PC-3 (cell line): ENCODE results near the gene PLEKHG3. TPM values are rescaled to one million over a fixed set of nuclear protein-coding genes. Genes with fewer than 3 reads are reported as not detected.

Experiments used
- ATAC-seq: fragments of 200-7000 bp; cut with Tn5 transposase; 2 replicates; pipeline ENCODE4 v1.9.1; 2020; ENCODE audit warnings: mild to moderate bottlenecking, moderate library complexity
- BruUV-seq: library from RNA; stranded (reverse); fragments of 400-500 nt; replicated peaks from 2 replicates; lab custom pipeline; 2021; lab: Mats Ljungman, UMichigan
- CTCF ChIA-PET: fragments of 300-600 bp; sonication (Branson Sonifier 250); formaldehyde crosslinking; loops from one replicate; lab custom pipeline; 2022; ENCODE audit warnings: antibody characterized with exemption; lab: Charles Lee
- POLR2A ChIA-PET: fragments of 300-600 bp; sonication (Branson Sonifier 250); formaldehyde crosslinking; loops from one replicate; lab custom pipeline; 2022; ENCODE audit warnings: antibody characterized with exemption; ENCODE audit not compliant: unreplicated experiment; lab: Charles Lee
- DNase-seq: peaks from one replicate; pipeline ENCODE4 v3.0.0-alpha.2; 2015
- H2AFZ ChIP-seq: fragments of 300-600 bp; sonication (generic); 2 replicates; pipeline ENCODE4 v1.6.0; 2016; ENCODE audit warnings: antibody characterized with exemption, low read length
- H3F3A ChIP-seq: fragments of 300-600 bp; sonication (generic); one replicate; pipeline ENCODE4 v1.6.0; 2017; ENCODE audit warnings: antibody characterized with exemption, low read length, control low read depth, mild to moderate bottlenecking; ENCODE audit not compliant: unreplicated experiment
- H3K27ac ChIP-seq: fragments of 300-600 bp; sonication (generic); 2 replicates; pipeline ENCODE4 v1.5.1; 2016; ENCODE audit warnings: mild to moderate bottlenecking, low read length
- H3K27me3 ChIP-seq: fragments of 300-600 bp; sonication (generic); 2 replicates; pipeline ENCODE4 v1.6.1; 2016; ENCODE audit warnings: low read length, mixed read lengths
- H3K36me3 ChIP-seq: fragments of 300-600 bp; sonication (generic); 2 replicates; pipeline ENCODE4 v1.6.1; 2016; ENCODE audit warnings: low read depth, mixed run types, low read length, mixed read lengths
- H3K4me1 ChIP-seq: fragments of 300-600 bp; sonication (generic); 2 replicates; pipeline ENCODE4 v1.5.1; 2016; ENCODE audit warnings: low read length; ENCODE audit not compliant: insufficient read depth
- H3K4me2 ChIP-seq: fragments of 300-600 bp; sonication (generic); 2 replicates; pipeline ENCODE4 v1.6.0; 2016; ENCODE audit warnings: low read length
- H3K4me3 ChIP-seq: fragments of 300-600 bp; sonication (generic); 2 replicates; pipeline ENCODE4 v1.5.1; 2016; ENCODE audit warnings: mild to moderate bottlenecking, low read length, mixed read lengths
- H3K79me2 ChIP-seq: fragments of 300-600 bp; sonication (generic); 2 replicates; pipeline ENCODE4 v1.6.1; 2017; ENCODE audit warnings: low read length, mixed read lengths
- H3K9ac ChIP-seq: fragments of 300-600 bp; sonication (generic); 2 replicates; pipeline ENCODE4 v1.6.0; 2016; ENCODE audit warnings: mild to moderate bottlenecking, low read length
- H3K9me2 ChIP-seq: fragments of 300-600 bp; sonication (generic); replicated peaks from 2 replicates; pipeline ENCODE4 v1.6.1; 2016; ENCODE audit warnings: mixed run types, low read length, mixed read lengths
- H3K9me3 ChIP-seq: fragments of 300-600 bp; sonication (generic); 2 replicates; pipeline ENCODE4 v1.6.1; 2016; ENCODE audit warnings: low read length, mixed read lengths
- H4K20me1 ChIP-seq: fragments of 300-600 bp; sonication (generic); 2 replicates; pipeline ENCODE4 v1.6.1; 2016; ENCODE audit warnings: low read length, mixed read lengths
- EZH2 ChIP-seq: fragments of 300-600 bp; sonication (generic); IDR thresholded peaks from one replicate; pipeline ENCODE4 v1.6.1; 2017; ENCODE audit warnings: antibody characterized with exemption, mild to moderate bottlenecking, low read length; ENCODE audit not compliant: unreplicated experiment
- EZH2phosphoT487 ChIP-seq: fragments of 300-600 bp; sonication (generic); IDR thresholded peaks from 2 replicates; pipeline ENCODE4 v1.6.1; 2018; ENCODE audit warnings: mild to moderate bottlenecking, antibody characterized with exemption, low read length, borderline replicate concordance
- intact Hi-C: fragments of 100-400 bp; cut with micrococcal nuclease; formaldehyde crosslinking; loops from 2 replicates; pipeline ENCODE4 v1.9.0; 2023
- total RNA-seq: library from RNA; depleted of rRNA; stranded (reverse); fragments of >200 nt; gene quantifications from 2 replicates; pipeline ENCODE4 v1.2.3, GENCODE V29; 2014
- TF ChIP-seq, protein P1 (sequence below): fragments of 300-600 bp; sonication (generic); conservative IDR thresholded peaks from 2 replicates; pipeline ENCODE4 v1.5.1; 2017; ENCODE audit warnings: antibody characterized with exemption, low read depth, mild to moderate bottlenecking, low read length

Gene PLEKHG3
- total RNA-seq, 1 experiment from 2014 or later: 49.6 TPM

DNA sequence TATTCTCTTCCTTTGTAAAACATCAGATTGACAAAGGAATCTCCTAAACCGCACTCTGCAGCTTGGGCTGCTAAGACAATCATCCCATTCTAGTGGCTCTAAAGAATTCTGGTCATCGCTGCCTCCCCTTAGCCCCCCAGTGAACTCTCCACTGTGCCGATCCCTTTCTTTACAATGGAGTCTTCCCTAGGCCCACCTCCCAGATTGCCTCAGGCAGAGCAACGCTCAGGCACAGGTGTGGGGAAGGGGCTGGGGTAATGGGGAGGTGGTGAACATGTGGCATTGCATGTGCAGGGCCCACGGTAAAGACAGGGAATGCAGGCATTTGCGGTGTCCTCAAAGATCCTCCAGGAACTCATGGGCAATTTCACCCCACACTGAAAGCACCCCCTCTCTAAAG, 86.3 kb downstream of the PLEKHG3 start:
- peaks cover 9% of the 10 kb centered on the region for H3K4me1 ChIP-seq
- no peak for TF ChIP-seq EZH2phosphoT487
- TF ChIP-seq, protein P1, sequence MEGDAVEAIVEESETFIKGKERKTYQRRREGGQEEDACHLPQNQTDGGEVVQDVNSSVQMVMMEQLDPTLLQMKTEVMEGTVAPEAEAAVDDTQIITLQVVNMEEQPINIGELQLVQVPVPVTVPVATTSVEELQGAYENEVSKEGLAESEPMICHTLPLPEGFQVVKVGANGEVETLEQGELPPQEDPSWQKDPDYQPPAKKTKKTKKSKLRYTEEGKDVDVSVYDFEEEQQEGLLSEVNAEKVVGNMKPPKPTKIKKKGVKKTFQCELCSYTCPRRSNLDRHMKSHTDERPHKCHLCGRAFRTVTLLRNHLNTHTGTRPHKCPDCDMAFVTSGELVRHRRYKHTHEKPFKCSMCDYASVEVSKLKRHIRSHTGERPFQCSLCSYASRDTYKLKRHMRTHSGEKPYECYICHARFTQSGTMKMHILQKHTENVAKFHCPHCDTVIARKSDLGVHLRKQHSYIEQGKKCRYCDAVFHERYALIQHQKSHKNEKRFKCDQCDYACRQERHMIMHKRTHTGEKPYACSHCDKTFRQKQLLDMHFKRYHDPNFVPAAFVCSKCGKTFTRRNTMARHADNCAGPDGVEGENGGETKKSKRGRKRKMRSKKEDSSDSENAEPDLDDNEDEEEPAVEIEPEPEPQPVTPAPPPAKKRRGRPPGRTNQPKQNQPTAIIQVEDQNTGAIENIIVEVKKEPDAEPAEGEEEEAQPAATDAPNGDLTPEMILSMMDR: no peak
- no peak for TF ChIP-seq EZH2
- no peaks in the 10 kb centered on the region for H3K79me2 ChIP-seq
- ATAC-seq (no peak), DNase-seq (no peak)
- no peak overlapping the region for H3K27ac ChIP-seq
- BruUV-seq: no TSS peak
- POLR2A ChIA-PET: no interaction called here
- no peaks in the 10 kb centered on the region for H4K20me1 ChIP-seq
- no peaks in the 10 kb centered on the region for H3K9me3 ChIP-seq
- no peaks in the 10 kb centered on the region for H3F3A ChIP-seq
- no peaks in the 10 kb centered on the region for H3K27me3 ChIP-seq
- no peaks in the 10 kb centered on the region for H3K9me2 ChIP-seq
- CTCF ChIA-PET: no interaction called here
- no peak overlapping the region for H3K4me2 ChIP-seq
- H3K4me3 ChIP-seq: no peak overlapping the region
- intact Hi-C loops: no loop called here
- no peak overlapping the region for H3K9ac ChIP-seq
- no peak overlapping the region for H2AFZ ChIP-seq
- no peaks in the 10 kb centered on the region for H3K36me3 ChIP-seq

- Histone ChIP-seq H3F3A (no peaks in the 10 kb centered on the region), H3K9ac (no peak overlapping the region), H4K20me1 (no peaks in the 10 kb centered on the region), H3K79me2 (no peaks in the 10 kb centered on the region), H3K9me2 (no peaks in the 10 kb centered on the region), H3K9me3 (no peaks in the 10 kb centered on the region), H3K4me1 (peaks cover 9% of the 10 kb centered on the region), H3K4me3 (no peak overlapping the region), H3K27me3 (no peaks in the 10 kb centered on the region), H3K27ac (no peak overlapping the region), H3K36me3 (no peaks in the 10 kb centered on the region), H2AFZ (no peak overlapping the region), H3K4me2 (no peak overlapping the region)
- TF ChIP-seq, protein P1: no peak
- TF ChIP-seq EZH2phosphoT487 (no peak), EZH2 (no peak)
- CTCF ChIA-PET: no interaction called here
- POLR2A ChIA-PET: interaction anchor here (0.7 kb wide), 1 partner anchor 14 kb away, joined by 4 read pairs; no protein-coding TSS in a partner anchor
- no TSS peak for BruUV-seq
- intact Hi-C loops: no loop called here
- ATAC-seq: no peak
- no peak for DNase-seq
These were observed 88.0 kb downstream of the PLEKHG3 start for GRCh38 chr14:64792231-64792630.

DNA sequence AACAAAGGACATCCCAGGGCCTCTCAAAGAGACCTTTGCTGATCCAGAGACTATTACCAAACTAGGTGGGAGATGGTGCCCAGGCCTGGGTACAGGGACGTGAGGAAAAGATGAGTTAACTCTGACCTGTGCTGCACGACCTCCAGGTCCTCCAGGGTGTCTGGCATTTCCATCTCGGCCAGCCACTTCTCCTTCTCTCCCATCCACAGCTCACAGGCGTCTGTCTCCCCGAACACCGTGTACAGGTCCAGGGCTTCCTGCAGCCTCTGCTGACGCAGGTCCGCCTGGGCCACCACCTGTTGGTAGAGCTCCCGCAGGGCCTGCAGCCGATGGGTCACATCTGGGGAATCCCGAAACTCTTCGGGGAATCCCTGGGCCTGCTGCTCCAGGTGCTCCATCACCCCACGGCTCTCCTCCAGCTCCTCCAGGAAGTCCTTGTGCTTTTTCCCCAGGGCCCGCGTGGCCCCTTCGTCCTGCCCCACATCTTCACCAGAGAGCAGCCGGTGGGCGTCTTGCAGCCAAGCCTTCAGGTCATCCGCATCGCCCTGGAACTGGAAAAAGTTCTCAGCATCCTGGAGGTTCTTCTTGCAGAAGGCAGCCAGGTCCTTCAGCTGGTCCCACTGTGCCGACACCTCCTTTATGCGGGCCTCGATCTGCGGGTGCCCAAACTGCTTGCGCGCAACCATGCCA, 88.8 kb downstream of the PLEKHG3 start:
- Histone ChIP-seq H3K4me2 (no peak overlapping the region), H3K4me1 (peaks cover 9% of the 10 kb centered on the region), H3K79me2 (no peaks in the 10 kb centered on the region), H3K27me3 (no peaks in the 10 kb centered on the region), H3K27ac (no peak overlapping the region), H3K4me3 (no peak overlapping the region), H2AFZ (no peak overlapping the region), H4K20me1 (no peaks in the 10 kb centered on the region), H3K9me3 (no peaks in the 10 kb centered on the region), H3F3A (no peaks in the 10 kb centered on the region), H3K9ac (no peak overlapping the region), H3K36me3 (no peaks in the 10 kb centered on the region), H3K9me2 (no peaks in the 10 kb centered on the region)
- TF ChIP-seq, protein P1: no peak
- TF ChIP-seq EZH2: no peak
- DNase-seq: no peak
- no TSS peak for BruUV-seq
- ChIA-PET POLR2A (interaction anchor here (0.7 kb wide), 1 partner anchor 14 kb away, joined by 4 read pairs; no protein-coding TSS in a partner anchor), CTCF (interaction anchor here (0.6 kb wide), 1 partner anchor 253 kb away, joined by 3 read pairs; the partner anchor contains the start of gene HSPA2)
- intact Hi-C loops: no loop called here
- ATAC-seq: no peak
